GM21447 (cell line): ENCODE measurements around the gene RAMP3.

Experiments used
- ATAC-seq: cut with Tn5 transposase; IDR thresholded peaks from one replicate; pipeline ENCODE4 v1.9.1; 2021; ENCODE audit not compliant: unreplicated experiment

Gene RAMP3

DNA sequence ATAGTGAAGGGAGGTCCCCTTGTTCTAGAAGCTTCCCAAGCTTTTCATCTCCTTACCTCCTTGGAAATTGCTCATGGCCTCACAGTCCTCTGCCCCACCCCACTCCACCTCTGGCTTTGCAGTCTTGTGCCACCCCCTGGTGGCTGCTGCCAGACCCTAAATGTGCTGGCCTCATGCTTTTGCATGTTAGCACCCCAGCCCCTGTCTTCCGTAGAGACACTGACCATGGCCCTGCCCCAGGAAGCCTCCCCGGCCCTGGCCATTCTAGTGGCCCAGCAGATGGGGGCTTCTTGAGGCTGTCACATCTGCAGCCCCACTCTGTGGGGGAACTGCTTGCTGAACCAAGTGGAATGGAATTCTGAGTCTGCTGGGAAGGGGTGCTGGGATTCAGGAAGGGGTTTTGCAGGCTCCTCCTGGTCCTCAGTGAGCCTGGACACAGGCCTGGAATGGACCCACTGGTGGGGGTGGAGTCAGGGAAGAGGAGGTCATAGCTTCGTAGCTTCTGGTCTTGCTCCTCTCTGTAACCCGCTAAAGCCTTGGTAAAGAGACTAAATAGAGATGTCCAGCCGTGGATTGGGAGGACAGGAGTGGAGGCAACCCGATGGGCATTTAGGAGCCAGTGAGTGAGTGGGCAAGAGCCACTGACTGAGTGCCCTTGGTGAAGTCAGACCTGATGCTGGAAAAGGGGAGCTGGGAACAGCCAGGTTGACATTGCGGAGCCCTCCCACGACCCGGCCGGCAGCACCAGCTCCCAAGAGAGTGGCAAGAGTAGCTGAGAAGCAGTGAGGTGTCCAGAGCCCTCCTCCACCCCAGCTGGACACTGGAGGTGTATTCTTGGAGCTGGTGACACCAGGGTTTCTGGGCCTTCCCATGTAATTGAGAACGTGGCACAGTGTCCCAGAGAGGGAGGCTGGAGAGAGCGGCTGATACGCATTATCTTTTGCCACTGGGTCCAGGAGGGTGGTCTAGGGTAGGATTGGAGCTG lies 20.9 kb downstream of the RAMP3 start:
- no peak for ATAC-seq

DNA sequence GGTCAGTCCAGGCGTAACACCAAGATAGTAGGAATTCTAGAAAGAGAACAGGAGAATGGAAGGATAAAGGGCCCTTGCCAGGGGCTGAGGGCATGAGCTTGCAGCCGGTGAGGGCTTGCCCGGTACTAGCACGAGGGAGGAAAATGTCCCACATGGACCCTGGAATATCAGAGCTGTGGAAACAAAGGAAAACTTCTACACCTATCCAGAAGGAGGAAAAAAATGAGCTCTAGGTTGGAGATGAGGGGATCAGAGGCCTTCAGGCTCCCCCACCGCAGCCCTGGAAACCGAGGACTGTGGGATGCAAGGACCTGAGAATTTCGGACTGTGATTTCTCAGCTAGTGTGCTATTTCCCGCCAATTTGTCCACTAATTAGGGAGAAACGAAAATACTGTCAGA lies 22.1 kb downstream of the RAMP3 start:
- ATAC-seq, result no peak

DNA sequence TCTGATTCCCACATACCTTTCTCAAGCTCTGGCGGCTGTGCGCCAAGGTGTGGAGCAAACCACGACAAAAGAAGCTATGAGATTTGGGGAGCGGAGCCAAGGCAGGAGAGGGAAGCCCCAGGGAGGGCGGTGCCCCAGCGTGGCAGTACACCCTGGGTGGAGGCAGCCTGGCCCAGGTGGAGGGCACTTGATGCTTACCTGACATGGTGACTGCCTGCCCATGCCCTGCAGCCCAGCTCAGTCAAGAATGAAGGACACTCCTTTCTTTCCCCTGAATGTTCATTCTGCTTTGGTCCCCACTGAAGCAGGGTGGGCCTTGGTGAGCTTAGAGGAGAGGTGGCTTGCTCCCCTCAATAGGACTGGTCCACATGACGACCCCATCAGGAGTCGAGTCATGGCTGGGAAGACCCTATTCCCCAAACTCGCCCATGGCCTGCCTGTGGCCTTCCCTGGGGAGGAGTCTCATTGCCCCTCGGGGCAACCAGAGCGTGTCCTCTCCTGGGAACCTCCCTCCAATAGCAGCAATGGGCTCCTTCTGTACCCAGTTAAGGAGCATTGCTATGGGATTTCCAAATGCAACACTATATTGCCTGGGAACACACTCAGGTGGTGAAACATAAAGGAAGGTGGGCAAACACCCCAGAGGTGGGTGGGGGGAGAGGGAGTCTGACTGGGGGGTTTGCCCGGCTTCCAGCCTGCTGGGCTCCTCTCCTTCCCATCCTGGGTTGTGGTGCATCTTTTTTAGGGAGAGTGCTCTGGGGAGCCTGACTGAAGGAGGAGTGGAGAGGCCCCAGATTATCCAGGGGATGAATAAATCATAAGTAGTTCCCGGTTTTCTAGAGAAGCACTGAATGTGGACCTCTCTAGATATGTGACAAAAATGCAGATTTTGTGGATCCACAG lies 22.7 kb downstream of the RAMP3 start:
- ATAC-seq, result no peak

DNA sequence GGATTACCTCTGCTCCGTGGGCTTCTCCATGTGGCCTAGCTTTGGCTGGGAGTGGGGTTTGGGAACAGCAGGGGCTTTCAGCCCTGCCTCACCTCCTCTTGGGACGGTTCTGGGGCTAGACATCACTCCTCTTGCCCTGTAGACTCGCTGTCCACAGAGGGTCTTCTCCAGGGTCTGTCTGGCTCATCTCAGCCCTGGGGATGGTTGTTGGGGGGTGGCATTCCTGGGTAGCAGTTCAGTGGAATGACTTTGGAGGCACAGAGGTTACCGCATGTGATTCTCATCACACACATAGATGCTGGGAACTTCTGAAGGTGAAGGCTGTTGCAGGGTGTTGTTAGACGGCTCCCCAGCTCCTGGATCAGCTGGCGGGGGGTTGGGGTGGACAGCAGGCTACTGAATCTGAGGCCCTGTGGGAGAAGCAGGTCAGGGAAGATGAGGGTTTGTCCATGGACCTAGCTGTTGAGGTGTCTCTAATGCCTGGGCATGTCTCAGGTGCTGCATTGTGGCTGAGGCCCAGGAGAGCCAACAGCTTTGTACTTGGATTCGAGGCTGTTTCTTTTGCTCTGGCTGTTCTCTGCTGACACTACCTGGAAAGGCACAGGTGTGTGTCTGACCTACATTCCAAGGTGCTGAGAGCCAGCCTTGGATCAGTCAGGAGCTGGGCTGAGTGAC lies 23.8 kb downstream of the RAMP3 start:
- no peak for ATAC-seq

DNA sequence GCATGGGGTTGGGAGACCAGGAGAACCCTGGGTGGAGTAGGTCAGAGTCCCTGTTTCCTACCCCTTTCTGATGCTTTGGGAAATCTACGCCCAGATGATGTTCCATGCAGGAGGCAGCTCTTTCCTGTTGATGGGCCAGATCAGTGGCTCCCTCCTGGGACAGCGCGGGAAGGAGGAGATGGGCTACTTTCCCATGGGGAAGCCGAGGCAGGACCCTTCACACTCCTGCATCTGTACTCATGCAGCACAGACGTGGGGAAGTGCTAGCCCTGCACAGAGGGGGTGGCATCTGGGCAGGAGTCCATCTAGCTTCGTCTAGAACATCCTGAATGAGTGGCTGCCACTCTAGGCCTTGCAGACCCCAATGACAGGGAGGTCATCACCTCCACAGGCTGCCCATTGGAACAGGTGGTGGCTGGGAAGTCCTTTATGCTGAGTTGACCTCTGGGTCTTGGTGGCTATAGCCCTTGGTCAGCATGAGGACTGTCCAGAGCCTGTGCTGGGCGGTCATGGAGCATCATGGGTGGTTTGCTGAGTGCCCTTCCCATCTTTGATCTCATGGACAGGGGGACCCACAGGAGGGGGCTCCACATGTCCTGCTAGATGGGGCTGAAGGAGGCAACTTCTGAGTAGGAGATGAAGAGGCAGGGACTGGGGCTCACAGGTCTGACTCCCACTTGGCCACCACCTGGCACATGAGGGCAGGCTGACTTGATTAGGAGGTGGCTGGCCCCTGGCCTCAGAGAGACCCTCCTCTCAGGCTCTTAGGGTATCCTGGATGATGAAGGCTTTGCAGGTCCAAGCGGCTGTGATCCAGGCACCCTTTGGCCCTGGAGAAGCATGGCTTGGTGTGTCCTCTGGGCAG lies 24.6 kb downstream of the RAMP3 start:
- ATAC-seq, result no peak

DNA sequence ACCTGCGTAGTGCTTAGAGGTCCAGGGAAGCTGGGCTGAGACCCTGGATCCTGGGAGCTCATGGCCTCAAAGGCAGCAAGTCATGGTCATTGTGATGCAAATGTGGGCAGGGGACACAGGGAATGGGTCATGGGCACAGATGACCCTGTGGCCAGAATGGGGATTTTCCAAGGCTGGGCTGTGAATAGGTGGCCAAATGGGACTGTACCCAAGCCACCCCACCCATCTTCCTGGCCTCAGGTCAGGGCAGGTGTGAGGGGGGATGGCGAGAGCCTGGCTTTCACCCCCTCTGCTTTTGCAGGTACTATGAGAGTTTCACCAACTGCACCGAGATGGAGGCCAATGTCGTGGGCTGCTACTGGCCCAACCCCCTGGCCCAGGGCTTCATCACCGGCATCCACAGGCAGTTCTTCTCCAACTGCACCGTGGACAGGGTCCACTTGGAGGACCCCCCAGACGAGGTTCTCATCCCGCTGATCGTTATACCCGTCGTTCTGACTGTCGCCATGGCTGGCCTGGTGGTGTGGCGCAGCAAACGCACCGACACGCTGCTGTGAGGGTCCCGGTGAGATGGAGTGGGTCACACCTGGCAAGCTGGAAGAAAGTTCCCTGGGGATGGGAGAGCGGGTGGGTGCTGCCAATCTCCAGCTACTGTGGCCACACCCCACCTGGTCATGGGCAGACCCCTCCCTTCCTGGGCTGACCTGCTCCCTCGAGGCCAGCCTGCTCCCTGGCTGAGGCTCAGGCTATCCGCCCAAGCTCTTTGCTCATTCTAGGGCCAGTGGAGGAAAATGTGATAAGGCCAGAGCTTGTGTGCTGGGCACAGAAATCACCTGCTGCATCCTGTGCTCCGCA lies 25.5 kb downstream of the RAMP3 start:
- ATAC-seq, result no peak

DNA sequence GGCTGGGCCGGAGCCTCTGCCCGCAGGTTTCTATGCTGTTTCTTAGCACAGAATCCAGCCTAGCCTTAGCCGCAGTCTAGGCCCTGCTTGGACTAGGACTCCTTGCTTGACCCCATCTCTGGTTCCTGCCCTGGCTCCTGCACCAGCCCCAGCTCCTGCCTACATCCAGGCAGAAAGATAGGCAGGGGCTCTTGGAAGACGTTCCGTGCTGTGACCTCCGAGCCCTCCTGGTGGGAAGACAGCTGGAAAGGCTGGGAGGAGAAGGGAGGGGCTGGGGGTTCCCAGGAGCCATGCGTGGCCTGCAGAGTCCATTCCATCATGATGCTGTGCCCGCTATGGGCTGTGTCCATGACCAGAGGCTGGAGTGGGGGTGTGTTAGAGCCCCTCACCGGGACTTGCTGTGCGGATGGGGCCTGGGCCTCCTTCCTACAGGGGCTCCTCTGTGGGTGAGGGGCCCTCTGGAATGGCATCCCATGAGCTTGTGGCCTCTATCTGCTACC lies 26.2 kb downstream of the RAMP3 start:
- ATAC-seq, result no peak

DNA sequence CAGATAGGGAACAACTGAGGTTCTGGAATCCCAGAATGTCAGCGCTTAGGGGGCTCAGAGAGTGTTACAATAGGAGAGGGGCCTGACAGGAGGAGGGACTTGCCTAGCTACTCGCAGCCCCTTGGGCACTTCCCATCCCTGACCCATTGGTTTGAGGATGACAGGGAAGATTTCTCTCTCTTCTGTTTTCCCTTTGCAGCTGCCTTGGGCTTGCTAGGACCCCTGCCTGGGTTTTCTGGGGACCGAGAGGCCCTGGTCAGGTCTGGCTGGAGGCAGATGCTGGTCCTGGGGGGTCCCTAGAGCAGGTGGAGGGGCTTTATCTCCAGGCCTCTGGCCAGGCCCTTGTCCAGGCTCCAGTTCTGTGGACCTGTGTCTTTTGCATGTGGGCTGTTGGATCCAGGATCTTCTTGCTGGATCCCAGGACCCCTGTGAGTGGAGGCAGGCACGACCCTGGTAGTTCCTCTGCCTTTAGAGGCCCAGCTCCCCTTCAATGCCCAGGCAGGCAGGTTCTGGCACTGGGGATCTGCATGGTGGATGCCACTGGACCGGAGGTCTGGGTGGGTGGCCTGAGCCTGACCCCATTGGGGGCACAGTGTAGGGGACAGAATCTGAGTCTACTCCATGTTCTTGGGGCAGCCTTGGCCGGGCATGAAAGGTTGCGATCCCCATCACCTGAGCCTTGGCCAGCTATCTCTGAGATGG lies 26.9 kb downstream of the RAMP3 start:
- ATAC-seq, result no peak

DNA sequence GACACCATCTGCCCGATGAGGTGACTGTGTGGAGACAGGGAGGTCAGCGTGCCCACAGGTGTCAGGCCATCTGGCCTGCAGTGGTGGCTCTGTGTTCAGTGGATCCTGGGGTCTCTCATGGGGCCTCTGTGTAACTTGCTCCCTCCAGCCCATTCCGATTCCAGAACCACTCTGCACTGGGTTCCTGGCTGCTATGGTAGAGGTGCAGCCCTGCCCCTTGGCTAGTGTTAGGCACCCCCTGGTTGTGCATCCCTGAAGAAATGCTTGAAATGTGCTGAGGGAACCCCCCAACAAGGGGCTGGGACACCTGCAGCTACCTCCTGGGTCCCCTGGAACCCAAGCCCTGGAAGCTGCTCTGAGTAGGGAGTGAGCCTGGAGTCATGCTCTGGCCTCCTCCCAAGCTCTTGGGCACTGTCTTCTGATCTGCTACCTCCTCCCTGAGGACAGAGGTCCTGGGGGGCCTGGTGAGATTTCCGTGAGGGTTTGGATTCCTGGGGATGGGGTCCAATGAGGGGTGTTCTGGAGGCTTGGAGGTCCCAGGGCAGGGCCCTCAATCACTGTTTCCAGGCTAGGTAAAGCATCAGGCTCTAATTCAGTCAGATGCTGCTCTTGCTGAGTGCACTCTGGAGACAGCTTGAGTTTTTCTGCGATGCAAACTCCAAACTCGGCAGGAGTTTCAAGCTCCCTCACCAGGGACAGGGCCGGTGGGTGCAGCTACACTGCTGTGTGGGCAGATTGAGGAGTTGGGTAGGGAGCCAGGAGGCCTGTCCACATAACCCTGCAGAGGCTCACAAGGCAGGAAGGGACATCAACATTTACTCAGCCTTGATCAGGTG lies 27.7 kb downstream of the RAMP3 start:
- no peak for ATAC-seq

DNA sequence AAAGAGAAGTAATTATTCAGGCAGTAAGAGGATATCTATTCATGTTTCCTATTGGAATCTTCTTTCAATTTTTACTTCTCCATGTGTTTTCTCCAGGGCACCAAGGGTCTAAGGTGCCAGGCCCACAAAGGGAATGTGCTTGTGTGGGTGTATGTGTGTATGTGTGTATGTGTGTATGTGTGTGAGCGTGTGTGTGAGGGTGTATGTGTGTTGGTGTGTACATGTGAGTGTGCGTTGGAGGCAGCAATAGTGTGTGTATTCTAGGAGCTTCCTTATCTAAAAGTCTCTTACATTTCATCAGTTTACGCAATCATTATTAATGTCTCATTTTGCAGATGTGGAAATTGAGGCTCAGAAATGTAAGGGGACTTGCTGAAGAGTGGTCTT lies 28.3 kb downstream of the RAMP3 start:
- ATAC-seq, result no peak

DNA sequence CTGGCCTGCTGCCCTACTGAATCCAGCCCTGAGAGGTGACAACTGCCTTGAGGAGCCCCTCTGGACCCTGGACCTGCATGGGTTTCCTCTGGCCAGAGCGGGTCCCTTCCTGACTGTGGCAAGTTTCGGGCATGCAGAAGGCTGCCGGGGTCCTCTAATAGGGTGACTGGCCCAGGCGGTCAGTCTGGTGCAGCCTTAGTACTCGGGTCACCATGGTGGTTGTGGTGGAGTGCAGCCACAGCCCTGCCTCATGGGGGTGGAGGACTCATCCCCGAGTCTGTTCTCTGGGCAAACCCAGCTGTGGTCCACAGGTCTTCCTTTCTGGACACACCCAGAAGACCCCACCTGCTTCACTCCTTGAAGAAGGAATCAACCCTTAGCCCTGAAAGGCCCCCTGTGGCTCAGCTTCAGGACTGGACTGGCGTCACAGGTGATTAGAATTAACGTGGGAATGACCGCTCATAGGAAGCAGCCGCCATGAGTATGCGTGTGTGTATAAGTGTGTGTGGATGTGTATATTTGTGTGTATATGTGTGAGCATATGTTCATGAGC lies 28.7 kb downstream of the RAMP3 start:
- no peak for ATAC-seq

DNA sequence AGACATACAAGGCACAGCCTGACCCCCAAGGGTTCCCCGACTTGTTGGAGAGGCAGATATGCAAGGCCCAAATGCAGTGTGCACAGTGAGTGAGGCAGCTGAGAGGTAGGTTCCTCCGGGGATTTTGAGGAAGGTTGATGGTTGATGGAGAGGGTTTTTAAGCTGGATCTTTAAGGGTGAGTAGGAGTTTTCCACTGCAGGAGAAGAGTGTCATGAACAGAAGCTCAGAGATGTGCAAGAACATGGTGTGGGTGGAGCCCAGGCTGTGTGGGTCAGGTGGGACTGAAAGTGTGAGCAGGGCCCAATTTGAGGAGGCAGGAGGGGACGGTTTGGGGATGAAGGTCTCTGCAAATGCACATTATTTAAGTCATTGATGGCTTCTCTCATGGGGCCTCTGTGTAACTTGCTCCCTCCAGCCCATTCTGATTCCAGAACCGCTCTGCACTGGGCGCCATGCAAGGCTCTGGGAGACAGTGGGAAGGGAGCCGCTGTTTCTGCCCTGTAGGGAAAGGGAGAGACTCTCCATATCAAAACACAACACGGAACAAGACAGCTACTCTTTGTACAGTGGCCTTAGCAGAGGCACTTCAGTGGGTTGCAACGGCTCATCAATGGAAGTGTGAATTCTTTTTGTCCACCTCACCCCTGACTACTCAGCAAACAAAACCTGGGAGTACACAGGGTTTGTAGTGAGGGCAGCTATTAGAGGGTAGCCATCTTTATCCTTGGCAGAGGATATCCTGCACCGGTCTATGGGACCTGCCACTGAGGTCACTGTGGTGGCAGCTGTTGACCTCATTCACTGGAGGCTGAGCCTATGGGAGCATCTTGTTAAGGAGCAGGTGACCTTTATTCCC lies 29.7 kb downstream of the RAMP3 start:
- ATAC-seq, result no peak

DNA sequence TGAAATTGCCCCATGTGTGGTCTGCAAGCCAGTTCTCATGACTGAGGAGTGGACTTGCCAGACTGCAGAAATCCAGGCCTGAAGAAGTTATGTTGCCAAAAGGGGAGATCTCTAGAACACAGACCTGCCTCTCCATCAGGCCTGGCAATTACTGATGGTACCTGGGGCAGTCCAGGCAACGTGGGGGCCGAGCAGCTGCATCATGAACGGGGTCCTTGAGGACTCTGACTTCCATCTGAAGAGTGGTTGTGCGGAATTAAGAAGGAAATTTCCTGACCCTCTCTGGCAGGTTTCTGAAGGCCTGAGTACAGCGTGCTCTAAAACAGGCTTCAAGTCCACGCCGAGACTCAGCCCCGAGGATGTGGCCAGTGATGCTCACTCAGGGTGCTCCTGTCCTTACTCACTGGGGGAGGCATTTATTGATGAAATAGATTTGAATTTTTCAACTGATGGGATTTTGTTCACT lies 30.4 kb downstream of the RAMP3 start:
- ATAC-seq, result no peak

DNA sequence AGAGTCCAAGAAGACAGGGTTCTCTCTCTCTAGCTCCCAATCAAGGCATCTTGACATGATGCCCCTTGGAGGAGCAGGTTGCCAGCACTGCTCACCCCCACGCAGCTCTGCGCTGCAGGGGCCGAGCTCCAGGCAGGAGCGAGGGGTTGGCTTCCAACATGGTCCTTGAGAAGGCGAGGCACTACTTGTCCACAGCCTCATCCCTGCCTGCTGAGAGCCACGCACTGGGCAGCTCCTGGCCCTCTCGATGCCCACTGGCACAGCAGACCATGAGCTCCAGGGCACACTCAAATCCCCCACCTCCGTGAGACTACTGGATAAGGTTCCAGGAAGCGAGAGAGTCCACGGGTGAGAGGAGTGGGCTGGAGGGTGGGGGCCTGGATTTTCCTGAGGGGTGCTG lies 31.1 kb downstream of the RAMP3 start:
- ATAC-seq, result no peak

DNA sequence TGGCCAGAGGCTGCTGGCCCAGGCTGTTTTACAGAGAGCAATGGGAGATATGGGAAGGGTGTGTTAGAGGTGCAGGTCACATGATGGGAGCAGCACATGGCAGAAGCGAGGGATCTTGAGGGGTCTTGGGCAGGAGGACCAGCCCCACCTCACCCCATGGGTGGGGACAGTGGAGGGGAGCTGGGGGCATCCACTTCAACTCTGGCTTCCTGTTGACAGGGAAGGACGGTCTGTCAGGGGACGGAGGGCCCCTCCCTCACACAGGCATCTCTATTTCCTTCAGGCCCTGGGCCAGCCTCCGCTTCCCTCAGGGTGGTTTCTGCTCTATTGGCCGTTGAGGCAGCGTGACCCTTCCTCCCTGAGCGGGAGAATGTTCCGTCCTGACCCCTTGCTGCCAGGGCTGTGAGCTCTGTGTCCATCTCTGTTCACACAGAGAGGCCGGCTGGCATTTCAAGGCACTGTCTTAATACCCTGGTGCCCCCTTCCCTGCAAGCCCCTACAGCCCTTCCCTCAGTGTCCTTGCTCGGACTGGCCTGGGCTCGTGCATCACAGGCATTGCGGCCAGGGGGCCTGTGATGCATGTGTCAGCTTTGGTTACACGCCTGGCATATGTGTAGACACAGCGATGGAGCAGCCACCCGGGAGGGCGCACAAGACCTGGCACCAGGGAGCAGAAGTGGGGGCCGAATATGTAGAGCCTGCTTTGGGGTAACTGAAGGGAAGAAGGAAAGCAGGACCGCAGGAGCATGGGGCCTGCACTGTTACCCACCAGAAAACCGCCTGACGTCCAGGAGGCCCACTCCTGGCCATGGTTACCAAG lies 31.8 kb downstream of the RAMP3 start:
- ATAC-seq, result no peak
